ENCODE data around the gene HOXB13. TPM values are rescaled to one million over a fixed set of nuclear protein-coding genes. Genes with fewer than 3 reads are reported as not detected.

The HOXB13 gene
- polyA plus RNA-seq, 2 of the 4 experiments (the other 2 are of a cell fraction), result 3.2 to 3.5 TPM

- CTCF ChIA-PET, result interaction anchor here (0.6 to 33.0 kb wide), 39 partner anchors 8 to 591 kb away, joined by 3 to 852 read pairs (median 7); partner anchors contain the start of genes CALCOCO2 and TTLL6
- H3K4me2 ChIP-seq, result no peak overlapping the region
- no peak for FAIRE-seq
- no peak for DNase-seq (ENCODE audit: low read depth in 1 of 2, low spot score in 1 of 2)
- POLR2A ChIA-PET, result interaction anchor here (0.6 to 1.8 kb wide), 2 partner anchors 66 to 184 kb away, joined by 5 to 7 read pairs; no protein-coding TSS in a partner anchor
- WGBS (ENCODE audit: missing lambda C conversion rate), result 68% methylated on average over 16 of the region's 16 CpGs
- H3K9me3 ChIP-seq, result no peaks in the 10 kb centered on the region
- H3K4me3 ChIP-seq, result no peak overlapping the region
- peaks cover 14% of the 10 kb centered on the region for H3K4me1 ChIP-seq
- TF ChIP-seq FOSB (CRISPR knock-in tag; IDR thresholded peaks at IDR 0.05) (no peak), ZC3H11A (IDR thresholded peaks at IDR 0.05) (no peak), USF2 (IDR thresholded peaks at IDR 0.05) (no peak), HEYL (CRISPR knock-in tag; IDR thresholded peaks at IDR 0.05) (no peak), FOSL2 (IDR thresholded peaks at IDR 0.05) (no peak), FOSL2 (CRISPR knock-in tag; IDR thresholded peaks at IDR 0.05) (no peak)
- TF ChIP-seq, protein P1, sequence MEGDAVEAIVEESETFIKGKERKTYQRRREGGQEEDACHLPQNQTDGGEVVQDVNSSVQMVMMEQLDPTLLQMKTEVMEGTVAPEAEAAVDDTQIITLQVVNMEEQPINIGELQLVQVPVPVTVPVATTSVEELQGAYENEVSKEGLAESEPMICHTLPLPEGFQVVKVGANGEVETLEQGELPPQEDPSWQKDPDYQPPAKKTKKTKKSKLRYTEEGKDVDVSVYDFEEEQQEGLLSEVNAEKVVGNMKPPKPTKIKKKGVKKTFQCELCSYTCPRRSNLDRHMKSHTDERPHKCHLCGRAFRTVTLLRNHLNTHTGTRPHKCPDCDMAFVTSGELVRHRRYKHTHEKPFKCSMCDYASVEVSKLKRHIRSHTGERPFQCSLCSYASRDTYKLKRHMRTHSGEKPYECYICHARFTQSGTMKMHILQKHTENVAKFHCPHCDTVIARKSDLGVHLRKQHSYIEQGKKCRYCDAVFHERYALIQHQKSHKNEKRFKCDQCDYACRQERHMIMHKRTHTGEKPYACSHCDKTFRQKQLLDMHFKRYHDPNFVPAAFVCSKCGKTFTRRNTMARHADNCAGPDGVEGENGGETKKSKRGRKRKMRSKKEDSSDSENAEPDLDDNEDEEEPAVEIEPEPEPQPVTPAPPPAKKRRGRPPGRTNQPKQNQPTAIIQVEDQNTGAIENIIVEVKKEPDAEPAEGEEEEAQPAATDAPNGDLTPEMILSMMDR (IDR thresholded peaks at IDR 0.05), result no peak
- no peak for ATAC-seq
- H3K27ac ChIP-seq, result 0 out of 6 replicates have a peak overlapping the region, but pooled peaks of 1 of the 2 experiments have one; percentile 13
These were observed 3.6 kb downstream of the HOXB13 start for GRCh38 chr17:48725004-48725287.

GRCh38 chr17:48724251-48725003 is 4.1 kb downstream of the HOXB13 start:
- Histone ChIP-seq H3K4me2 (peak overlapping the region; percentile 41), H3K4me1 (peaks cover 13% of the 10 kb centered on the region), H3K9me3 (no peaks in the 10 kb centered on the region), H3K27ac (0 out of 6 replicates have a peak overlapping the region, but pooled peaks of 1 of the 2 experiments have one; percentile 13), H3K4me3 (no peak overlapping the region)
- whole genome bisulfite sequencing (ENCODE audit: missing lambda C conversion rate), result 36% methylated on average over 32 of the region's 32 CpGs
- POLR2A ChIA-PET, result interaction anchor here (0.6 to 1.8 kb wide), 3 partner anchors 67 to 312 kb away, joined by 4 to 7 read pairs (median 5); no protein-coding TSS in a partner anchor
- ATAC-seq, result peak; percentile 67 to 85
- CTCF ChIA-PET, result interaction anchor here (0.6 to 33.0 kb wide), 65 partner anchors 8 to 534 kb away, joined by 3 to 852 read pairs (median 5); partner anchors contain the start of genes CALCOCO2 and TTLL6
- TF ChIP-seq, protein P1 (IDR thresholded peaks at IDR 0.05), result peak; percentile 94
- no peak for TF ChIP-seq FOXS1 (CRISPR knock-in tag; IDR thresholded peaks at IDR 0.05)
- TF ChIP-seq RAD21 (conservative IDR thresholded peaks at IDR 0.05 in 1 of 2, IDR thresholded peaks at IDR 0.05 in 1 of 2), result peak; percentile 98 to 99
- TF ChIP-seq MAX (IDR thresholded peaks at IDR 0.05), result 0 out of 2 replicates have a peak, but pooled peaks have one; percentile 17
- TF ChIP-seq SMC3 (IDR thresholded peaks at IDR 0.05), result peak; percentile 96
- peak; percentile 68 to 77 for DNase-seq (ENCODE audit: low read depth in 1 of 2, low spot score in 1 of 2)
- peak; percentile 78 for FAIRE-seq

DNA sequence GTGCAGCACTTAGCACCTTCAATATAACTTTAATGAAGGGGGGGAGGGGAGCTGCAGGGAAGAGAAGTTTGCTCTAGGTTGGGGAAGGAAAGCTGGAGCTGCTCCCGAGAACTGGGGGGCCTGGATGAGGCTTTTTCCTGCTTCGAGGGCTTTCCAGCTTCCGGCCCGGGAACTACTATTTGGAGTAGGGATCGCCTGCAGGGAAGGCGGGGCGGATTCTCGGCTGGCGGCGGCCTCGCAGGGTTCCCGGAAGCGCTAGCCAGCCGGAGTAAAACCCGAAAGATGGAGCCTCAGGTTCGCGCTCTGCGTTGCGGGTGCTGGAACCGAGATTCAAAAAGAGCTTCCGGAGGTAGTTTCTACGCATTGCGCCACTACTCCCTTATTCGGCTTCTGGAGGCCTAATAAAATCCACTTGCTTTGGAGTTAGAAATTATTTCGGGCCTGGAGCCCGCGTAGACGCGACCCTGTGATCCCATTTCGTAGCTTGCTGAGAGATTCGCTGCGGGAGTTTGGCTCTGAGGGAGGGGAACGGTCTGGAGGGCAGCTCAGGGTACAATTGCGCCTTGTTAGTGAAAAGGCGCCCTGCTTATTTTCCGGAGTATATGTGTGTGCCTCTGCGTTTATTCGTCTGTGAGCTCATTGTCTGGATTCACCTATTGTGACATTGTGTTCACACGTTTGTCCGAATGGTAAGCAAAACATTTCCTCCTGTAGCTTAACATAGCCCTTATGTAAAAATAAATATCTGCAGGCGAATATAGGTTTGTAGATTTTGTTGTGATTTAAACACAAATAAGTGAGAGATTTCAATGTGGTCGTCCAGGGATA is 4.9 kb downstream of the HOXB13 start:
- no peak for TF ChIP-seq USF2 (IDR thresholded peaks at IDR 0.05)
- no peak for TF ChIP-seq ELK1 (IDR thresholded peaks at IDR 0.05; ENCODE audit: low read depth, low read length)
- TF ChIP-seq, protein P1 (IDR thresholded peaks at IDR 0.05), result no peak
- no peak for TF ChIP-seq HDAC2 (IDR thresholded peaks at IDR 0.05)
- TF ChIP-seq PBX3 (IDR thresholded peaks at IDR 0.05), result no peak
- no peak for TF ChIP-seq BHLHE40 (IDR thresholded peaks at IDR 0.05; ENCODE audit: low read depth, low read length)
- TF ChIP-seq ZC3H11A (IDR thresholded peaks at IDR 0.05), result no peak
- TF ChIP-seq ZSCAN20 (CRISPR knock-in tag; IDR thresholded peaks at IDR 0.05), result no peak
- TF ChIP-seq FOSB (CRISPR knock-in tag; IDR thresholded peaks at IDR 0.05), result no peak
- H3K4me3 ChIP-seq, result no peak overlapping the region
- peaks cover 8% of the 10 kb centered on the region; the same call in 2 of the 3 replicates for H3K4me1 ChIP-seq
- DNase-seq (ENCODE audit: low read depth in 1 of 2, low spot score in 1 of 2), result no peak
- H3K27ac ChIP-seq, result no peak overlapping the region
- no peak for ATAC-seq
- 90% methylated on average over 42 of the region's 42 CpGs for WGBS (ENCODE audit: missing lambda C conversion rate)
- H3K4me2 ChIP-seq, result no peak overlapping the region
- ChIA-PET CTCF (interaction anchor here (0.6 to 33.0 kb wide), 55 partner anchors 7 to 534 kb away, joined by 3 to 852 read pairs (median 5); partner anchors contain the start of genes CALCOCO2 and TTLL6), POLR2A (interaction anchor here (0.6 to 1.8 kb wide), 3 partner anchors 67 to 312 kb away, joined by 4 to 7 read pairs (median 7); no protein-coding TSS in a partner anchor)
- FAIRE-seq, result peak; percentile 18
- no peaks in the 10 kb centered on the region for H3K9me3 ChIP-seq

Measured in A549 (cell line).